ENCODE data around the gene DNAJC25.

GRCh38 chr9:111615928-111616327 is 15.2 kb upstream of the DNAJC25 start:
- TF ChIP-seq CTCF (conservative IDR thresholded peaks at IDR 0.05; ENCODE audit: low read length): no peak
- no peak for TF ChIP-seq EZH2phosphoT487 (IDR thresholded peaks at IDR 0.05; ENCODE audit: borderline replicate concordance)
